GM21576 (cell line): ENCODE results near the gene BDKRB2.

ENCODE experiments used
- ATAC-seq: cut with Tn5 transposase; IDR thresholded peaks from one replicate; pipeline ENCODE4 v1.9.1; 2021; ENCODE audit warnings: mild to moderate bottlenecking, moderate library complexity; ENCODE audit not compliant: unreplicated experiment

Gene BDKRB2

GRCh38 chr14:96204151-96205058 is at the start of gene BDKRB2:
Gene BDKRB2, plus strand, starts transcription at chr14:96204839. Its CDS starts 32,269 bp downstream, at chr14:96237108.
- ATAC-seq, result no peak

GRCh38 chr14:96154900-96155299 is 49.7 kb upstream of the BDKRB2 start:
- no peak for ATAC-seq

DNA sequence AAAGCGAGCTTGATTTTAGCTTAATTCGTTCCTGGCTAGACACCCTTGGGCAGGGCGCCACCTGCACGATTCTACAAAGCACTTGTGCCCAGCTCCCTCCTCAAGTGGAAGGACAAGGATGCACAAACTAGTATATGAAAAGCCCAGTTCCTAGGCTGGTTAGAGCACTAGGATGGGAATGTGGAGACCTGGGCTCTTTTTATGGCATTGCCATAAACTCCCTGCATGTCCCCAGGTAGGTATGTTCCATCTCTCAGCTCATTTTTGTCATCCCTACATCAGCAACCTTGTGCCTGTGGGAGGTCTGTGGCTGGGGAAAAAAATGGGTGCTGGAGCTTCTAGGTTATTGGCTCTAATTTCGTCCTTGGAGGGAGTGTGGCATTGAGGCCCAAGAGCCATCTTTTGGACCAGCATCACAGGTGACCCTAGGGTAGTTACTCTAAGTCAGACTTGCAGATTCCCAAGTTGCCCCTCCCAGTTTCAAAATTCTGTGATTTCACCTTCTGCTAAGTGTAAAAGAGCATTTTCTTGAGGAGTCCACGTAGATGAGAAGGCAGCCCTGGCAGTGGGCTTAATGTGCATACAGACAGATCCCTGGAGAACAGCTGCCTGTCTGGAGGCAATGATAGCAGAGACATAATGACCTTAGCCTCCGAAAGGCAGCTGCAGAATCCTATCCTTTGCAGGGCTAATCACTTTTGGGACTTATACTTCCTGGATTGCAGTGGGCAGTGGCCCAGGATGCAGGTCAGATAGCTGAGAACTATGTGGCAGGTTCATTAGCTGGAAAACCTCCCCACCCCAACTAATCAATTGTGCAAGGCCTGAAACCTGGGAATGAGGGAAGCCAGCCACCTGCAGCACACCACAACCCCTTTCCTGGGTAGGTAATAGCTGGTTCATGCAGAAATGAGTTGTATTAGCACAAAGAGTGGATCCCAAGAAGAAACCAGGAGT is 47.6 kb upstream of the BDKRB2 start:
- no peak for ATAC-seq

- ATAC-seq, result no peak
These were observed 45.9 kb upstream of the BDKRB2 start for GRCh38 chr14:96158735-96159134.

DNA sequence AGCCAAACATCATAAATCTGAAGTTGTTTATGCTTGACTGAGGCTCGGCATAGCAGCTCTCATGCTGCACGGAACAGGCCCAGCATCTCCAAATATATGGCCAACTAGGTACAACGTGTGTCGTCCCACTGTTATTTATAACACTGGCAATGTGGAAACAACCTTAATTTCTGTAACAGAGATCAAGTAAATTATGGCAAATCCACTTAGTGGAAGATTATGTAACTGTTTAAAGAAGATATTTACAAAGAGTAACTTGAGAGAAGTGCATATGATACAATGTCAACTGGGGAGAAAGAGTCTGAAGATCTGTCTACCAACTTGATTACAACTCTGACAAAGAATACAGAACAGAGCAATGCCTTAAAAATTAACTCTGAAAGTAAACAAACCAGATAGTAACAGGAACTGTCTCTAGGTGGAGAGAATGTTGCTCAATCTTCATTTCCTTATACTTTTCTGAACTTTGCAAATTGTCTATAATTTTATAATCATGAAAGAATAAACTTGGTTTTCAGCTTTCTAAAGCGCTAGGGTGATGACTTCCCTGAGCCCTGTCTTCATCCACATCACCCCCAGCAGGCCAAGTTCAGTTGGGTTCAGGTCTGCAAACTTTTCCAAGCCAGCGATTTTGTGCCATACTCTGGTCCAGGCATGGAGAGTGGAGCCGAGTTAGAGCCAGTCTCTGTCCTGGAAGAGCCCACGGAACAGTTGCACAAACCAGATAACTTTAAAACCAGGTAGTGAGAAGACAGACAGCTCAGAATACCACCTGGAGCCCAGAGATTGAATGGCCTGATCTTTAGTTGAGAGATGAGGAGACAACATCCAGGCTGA is 44.3 kb upstream of the BDKRB2 start:
- ATAC-seq, result no peak

DNA sequence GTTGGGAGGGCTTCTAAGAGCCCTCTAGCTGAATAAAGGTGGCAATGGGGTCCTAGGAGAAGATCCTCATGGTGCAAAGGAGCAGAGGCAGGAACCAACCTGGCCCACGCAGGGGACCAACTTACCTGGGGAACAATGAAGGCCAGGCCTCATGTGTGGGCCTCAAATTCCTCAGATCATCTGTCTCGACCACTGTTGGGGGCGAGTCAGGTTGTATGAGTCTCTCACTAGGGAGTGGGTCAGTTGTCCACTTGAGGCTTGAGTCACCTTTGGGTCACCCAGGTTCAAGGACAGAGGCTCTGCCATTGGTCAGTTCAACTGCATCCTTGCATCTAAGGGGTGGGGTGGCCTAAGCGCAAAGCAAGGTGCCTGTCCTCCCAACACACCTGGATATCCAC is 43.7 kb upstream of the BDKRB2 start:
- no peak for ATAC-seq

DNA sequence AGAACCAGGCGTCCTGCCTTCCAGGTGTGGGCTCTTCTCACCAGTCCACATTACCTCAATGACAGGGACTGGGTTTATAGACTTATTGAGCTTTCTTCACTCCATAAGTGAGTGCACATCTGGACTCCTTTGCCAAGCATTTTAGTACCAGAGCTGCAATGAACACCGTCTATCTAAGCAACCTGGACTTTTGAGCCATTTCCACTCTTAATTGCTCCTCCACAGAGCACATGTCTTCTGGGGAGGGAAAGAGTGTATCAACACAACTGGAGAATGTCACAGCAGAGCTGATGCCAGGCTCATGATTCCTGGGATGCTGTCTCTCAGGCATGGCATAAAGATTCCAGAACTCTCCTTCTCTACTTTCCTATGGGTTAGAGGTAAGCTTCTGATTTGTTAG is 43.0 kb upstream of the BDKRB2 start:
- ATAC-seq, result no peak

GRCh38 chr14:96162265-96162664 is 42.4 kb upstream of the BDKRB2 start:
- ATAC-seq, result no peak

DNA sequence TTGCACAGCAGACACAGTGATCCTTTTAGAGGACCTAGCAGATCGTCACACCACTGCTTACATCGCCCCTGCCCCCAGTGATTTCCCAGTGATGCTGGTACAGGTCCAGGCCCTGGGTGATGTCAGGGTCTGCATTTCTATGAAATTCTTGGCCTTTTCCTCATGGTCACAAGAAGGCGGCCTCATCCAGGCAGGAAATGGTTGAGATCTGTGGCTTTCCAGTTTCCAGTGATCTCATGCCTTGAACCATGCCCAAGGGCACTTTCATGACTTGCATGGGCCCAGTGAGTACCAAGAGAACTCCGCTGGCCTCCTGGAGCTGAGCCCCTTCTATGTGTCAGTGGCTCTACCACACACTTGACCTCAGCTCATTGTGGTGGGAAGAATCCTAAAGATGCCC is 41.9 kb upstream of the BDKRB2 start:
- ATAC-seq, result no peak

DNA sequence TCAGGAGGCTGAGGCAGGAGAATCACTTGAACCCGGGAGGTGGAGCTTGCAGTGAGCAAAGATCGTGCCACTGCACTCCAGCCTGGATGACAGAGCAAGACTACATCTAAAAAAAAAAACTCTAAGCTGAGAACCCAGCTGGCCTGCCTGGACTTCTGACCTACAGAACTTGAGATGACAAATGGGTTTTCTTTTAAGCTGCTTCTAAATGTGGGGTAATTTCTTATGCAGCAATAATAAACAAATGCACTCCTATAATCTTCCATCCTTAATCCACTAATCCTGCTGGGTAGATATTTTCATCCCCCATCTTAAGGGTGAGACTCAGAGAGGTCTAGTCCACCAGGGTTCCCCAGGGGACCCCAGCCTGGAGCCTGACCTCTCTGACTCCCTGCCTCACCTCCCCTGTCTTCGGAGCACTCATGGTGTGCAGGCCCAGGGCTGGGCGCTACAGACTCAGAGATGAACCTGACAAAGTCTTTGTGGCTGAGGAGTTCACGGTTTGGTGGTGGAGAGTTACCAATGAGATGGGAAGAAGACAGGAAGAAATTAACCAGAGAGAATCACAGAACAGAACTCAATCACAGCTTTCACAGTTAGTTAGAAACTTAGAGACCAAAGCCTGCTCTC is 39.7 kb upstream of the BDKRB2 start:
- no peak for ATAC-seq

- ATAC-seq, result no peak
These were observed 38.9 kb upstream of the BDKRB2 start for GRCh38 chr14:96165493-96166436.

- no peak for ATAC-seq
These were observed 38.0 kb upstream of the BDKRB2 start for GRCh38 chr14:96166461-96167223.

GRCh38 chr14:96167224-96168148 is 37.2 kb upstream of the BDKRB2 start:
- no peak for ATAC-seq

GRCh38 chr14:96168581-96168980 is 36.1 kb upstream of the BDKRB2 start:
- no peak for ATAC-seq

DNA sequence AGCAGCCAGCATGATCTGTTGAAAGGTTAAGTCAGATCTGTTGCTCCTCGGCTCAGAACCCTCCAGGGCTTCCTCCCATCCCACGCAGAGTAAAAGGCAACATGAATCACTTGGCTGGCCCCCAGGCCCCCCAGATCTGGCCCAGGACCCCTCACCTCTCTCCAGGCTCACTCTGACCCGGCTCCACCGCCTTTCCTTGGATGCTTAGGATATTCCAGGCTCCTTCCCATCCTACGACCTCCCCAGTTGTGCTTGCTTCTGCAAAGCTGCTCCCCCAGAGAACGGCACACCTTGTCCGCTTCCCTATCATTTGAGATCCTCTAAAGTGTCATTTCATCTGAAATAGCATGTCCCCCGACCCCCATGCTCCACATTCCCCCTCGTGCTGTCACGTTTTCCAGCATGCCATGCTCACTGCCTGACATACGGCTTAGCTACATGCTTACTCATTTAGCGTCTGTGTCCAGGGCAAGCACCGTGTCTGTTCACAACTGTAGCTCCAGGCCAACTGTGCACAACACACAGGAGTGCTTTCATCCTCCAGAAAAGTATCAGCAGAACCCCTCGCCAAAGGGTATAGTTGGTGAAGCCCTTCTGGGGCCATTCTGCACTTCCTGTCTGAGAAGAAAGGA is 33.6 kb upstream of the BDKRB2 start:
- no peak for ATAC-seq

- no peak for ATAC-seq
These were observed 30.8 kb upstream of the BDKRB2 start for GRCh38 chr14:96173636-96174475.
